Retinal pigment epithelial cell (primary cell): ENCODE data around the gene ZP4.

Experiments used
- DNase-seq: peaks from one replicate; pipeline ENCODE4 v3.0.0-alpha.2; 2010; ENCODE audit warnings: low read depth
- H3K4me3 ChIP-seq: 2 replicates; pipeline ENCODE4 v1.5.1; 2011; ENCODE audit warnings: mild to moderate bottlenecking, low read length, control low read depth, moderate library complexity
- TF ChIP-seq, protein P1 (sequence below): conservative IDR thresholded peaks from 2 replicates; pipeline ENCODE4 v1.5.1; 2011; ENCODE audit warnings: low read depth, low read length, control low read depth, inconsistent platforms

Gene ZP4

DNA sequence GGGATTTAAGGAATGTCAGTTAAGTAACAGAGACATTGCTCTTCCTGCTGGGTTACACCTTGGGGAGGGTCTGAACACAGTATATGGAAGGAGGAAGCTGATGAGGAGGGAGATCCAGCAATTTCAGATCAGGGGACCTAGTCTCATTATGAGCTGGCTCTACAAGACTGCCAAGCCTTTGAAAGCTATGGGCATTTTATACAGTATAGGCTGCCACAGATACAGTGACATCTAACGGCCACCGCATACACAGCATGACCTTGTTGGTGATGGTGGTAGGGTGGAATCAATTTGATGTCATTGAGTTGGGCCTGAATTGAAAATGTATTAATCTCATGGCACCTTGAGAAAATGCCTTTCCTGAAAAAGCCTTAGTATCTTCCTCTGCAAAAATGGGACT, 22.6 kb upstream of the ZP4 start:
- DNase-seq = no peak
- TF ChIP-seq, protein P1, sequence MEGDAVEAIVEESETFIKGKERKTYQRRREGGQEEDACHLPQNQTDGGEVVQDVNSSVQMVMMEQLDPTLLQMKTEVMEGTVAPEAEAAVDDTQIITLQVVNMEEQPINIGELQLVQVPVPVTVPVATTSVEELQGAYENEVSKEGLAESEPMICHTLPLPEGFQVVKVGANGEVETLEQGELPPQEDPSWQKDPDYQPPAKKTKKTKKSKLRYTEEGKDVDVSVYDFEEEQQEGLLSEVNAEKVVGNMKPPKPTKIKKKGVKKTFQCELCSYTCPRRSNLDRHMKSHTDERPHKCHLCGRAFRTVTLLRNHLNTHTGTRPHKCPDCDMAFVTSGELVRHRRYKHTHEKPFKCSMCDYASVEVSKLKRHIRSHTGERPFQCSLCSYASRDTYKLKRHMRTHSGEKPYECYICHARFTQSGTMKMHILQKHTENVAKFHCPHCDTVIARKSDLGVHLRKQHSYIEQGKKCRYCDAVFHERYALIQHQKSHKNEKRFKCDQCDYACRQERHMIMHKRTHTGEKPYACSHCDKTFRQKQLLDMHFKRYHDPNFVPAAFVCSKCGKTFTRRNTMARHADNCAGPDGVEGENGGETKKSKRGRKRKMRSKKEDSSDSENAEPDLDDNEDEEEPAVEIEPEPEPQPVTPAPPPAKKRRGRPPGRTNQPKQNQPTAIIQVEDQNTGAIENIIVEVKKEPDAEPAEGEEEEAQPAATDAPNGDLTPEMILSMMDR = no peak
- H3K4me3 ChIP-seq = no peak overlapping the region

DNA sequence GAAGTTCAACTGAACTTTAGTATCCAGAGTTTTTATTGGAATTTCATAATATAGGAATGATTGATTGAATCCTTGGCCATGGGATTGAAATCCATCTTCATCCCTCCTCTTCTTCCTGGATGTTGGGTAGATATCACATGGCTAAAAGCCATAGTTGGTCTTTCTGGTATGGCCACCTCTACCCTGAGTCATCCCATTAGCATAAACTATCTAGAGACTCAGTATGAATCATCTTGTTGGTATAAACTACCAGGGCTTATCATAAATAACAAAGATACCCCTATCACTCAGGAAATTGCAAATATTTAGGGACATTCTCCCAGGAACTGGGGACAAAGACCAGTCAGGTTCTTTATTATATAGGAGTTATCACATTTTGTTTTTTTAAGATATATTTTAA, 21.2 kb upstream of the ZP4 start:
- DNase-seq = no peak
- H3K4me3 ChIP-seq = no peak overlapping the region
- TF ChIP-seq, protein P1 = no peak

DNA sequence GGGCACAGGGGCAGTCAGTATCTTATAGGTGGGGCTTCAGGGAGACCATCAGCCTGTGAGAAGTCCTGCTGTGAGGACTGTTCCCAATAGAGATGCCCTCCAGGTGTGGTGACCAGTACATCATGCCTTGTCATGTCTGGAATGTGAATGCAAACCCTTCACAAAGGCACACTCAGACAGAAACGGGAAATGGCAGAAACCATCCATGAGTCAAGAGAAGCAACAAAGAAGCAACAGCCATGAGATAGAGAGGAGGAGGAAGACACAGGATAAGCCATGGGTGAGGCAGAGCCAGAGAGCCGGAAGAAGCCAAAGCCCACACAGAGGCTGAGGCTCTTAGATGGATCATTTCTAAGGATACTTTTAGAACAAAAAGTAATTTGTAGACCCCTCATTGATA, 20.1 kb upstream of the ZP4 start:
- TF ChIP-seq, protein P1 = no peak
- no peak overlapping the region for H3K4me3 ChIP-seq
- DNase-seq = no peak

DNA sequence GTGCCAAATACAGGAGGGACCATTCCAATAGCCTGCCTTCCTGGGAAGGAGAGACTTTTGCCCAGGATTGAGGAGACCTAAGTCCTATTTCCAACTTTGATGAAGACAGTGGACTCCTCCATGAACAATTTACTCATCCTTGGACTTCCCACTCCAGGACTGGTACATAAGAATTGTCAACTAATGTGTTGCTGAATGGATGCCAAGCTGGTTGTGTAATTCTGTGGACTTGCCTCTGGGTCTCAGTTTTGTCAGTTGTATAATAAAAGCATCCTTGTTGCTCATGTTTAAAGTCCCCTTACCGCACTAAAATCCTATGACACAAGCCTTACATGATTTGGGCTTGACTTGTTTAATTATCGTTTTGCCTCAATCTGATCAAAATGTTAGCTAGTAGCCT, 13.2 kb upstream of the ZP4 start:
- no peak for DNase-seq
- TF ChIP-seq, protein P1 = no peak
- no peak overlapping the region for H3K4me3 ChIP-seq

DNA sequence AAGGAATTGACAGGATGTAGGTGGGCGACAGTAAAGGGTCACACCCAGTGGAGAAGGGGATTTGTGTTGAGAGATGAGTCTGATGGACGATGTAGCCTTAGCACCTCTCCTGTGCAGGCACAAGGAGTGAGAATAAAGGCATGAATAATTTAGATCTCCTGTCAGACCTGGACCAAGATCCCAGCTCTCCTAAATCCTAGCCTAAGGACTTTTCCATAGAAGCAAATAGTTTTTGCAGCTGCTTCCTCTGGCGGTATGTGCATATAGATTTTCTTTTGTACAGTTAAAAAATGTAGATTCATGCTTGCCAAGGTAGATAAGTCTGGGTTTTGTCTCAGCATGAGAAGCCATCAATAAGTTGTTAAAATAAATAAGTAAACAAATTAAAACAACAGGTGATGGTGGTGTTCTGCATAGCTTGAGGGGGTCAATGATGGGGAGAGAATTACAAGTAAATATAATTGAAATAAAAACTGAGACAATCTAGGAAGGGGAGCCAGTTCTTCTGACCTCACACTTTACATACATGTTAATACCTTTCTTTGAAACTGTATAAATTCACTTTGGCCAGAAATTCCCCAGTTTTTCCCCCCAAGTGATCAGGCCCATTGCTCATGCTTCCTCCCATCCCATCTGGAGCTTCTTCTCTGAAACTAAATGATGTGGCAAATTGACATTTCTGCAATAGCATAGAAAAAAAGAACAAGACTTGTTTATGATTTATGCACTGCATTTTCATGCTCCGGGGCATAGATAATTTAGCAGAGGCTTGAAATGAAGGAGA, 12.4 kb upstream of the ZP4 start:
- no peak for DNase-seq
- H3K4me3 ChIP-seq = no peak overlapping the region
- TF ChIP-seq, protein P1 = no peak

DNA sequence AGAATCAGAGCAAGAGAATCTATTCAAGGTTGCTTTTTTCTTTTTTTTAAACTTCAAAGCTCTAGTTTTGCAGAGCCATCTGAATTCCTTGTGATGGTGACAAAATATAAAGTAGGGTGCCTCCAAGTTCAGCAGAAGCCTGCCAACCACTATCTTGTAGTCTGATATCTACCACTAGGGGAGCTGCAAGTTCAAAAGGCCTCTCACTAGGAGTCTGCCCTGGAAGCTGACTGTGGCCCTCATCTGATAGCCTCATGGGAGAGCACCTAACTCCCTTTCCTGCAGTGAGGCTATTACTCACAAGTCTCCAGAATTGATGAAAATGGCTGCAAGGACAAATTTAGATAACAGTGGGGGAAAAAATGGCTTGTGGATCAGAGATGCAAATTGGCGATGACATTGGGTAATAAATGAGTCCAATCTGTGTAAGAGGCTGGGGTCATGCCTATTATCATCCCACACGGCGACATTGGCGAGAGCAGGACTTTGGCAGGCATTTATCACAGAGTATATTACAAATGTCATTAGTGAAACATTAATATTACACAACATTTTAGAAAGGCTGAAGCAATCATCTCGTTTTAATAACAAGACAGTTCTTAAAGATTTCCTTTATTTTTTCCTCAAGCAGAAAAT, 10.7 kb upstream of the ZP4 start:
- H3K4me3 ChIP-seq = no peak overlapping the region
- no peak for DNase-seq
- TF ChIP-seq, protein P1 = peak; percentile 70

DNA sequence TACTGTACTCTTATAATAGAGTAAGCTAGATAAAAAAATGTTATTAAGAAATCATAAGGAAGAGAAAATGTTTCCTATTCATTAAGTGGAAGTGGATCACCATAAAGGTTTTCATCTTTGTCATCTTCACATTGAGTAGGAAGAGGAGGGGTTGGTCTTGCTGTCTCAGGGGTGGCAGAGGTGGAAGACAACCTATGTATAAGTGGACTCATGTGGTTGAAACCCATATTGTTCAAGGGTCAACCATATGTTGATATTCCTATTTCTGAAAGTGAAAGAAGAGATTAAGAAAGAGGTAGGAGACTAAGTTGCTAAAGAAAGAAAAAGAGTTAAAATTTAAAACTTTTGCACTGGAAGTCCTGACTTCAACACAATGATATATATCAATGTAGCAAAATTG, 4.9 kb upstream of the ZP4 start:
- TF ChIP-seq, protein P1 = no peak
- DNase-seq = no peak
- H3K4me3 ChIP-seq = no peak overlapping the region
